HS-5 (cell line): ENCODE data around the gene ARID4B.
"Not testable (repeated sequence)": the region's sequence is repeated elsewhere in the genome, so short reads cannot be mapped to it uniquely, and the experiment has no call there.

Source experiments
- DNase-seq: peaks from one replicate; pipeline ENCODE4 v3.0.0-alpha.2; 2012; ENCODE audit warnings: low read depth

The ARID4B gene

GRCh38 chr1:235296729-235297128, 31.2 kb downstream of the ARID4B start:
- no peak for DNase-seq

GRCh38 chr1:235295902-235296350, 32.1 kb downstream of the ARID4B start:
- no peak for DNase-seq

GRCh38 chr1:235293322-235293942, 34.5 kb downstream of the ARID4B start:
- DNase-seq = no peak

GRCh38 chr1:235292790-235293189, 35.2 kb downstream of the ARID4B start:
- no peak for DNase-seq

- DNase-seq = no peak
Observed at GRCh38 chr1:235291599-235292091, 36.3 kb downstream of the ARID4B start.

GRCh38 chr1:235290740-235291502, 37.1 kb downstream of the ARID4B start:
- DNase-seq = no peak

GRCh38 chr1:235289859-235290739, 37.9 kb downstream of the ARID4B start:
- DNase-seq = no peak

GRCh38 chr1:235287208-235287882, 40.6 kb downstream of the ARID4B start:
- DNase-seq = no peak

- no peak for DNase-seq
Observed at GRCh38 chr1:235286667-235287066, 41.3 kb downstream of the ARID4B start.

GRCh38 chr1:235284231-235284769, 43.7 kb downstream of the ARID4B start:
- no peak for DNase-seq

- DNase-seq = not testable (repeated sequence)
Observed at GRCh38 chr1:235283636-235284035, 44.3 kb downstream of the ARID4B start.

GRCh38 chr1:235280467-235280866, 47.5 kb downstream of the ARID4B start:
- no peak for DNase-seq

GRCh38 chr1:235279694-235280093, 48.3 kb downstream of the ARID4B start:
- no peak for DNase-seq

- DNase-seq = no peak
Observed at GRCh38 chr1:235278915-235279292, 49.1 kb downstream of the ARID4B start.

GRCh38 chr1:235278233-235278914, 49.6 kb downstream of the ARID4B start:
- DNase-seq = no peak

GRCh38 chr1:235277709-235278108, 50.3 kb downstream of the ARID4B start:
- no peak for DNase-seq

GRCh38 chr1:235275836-235276235, 52.1 kb downstream of the ARID4B start:
- no peak for DNase-seq

- no peak for DNase-seq
Observed at GRCh38 chr1:235275223-235275622, 52.8 kb downstream of the ARID4B start.

- no peak for DNase-seq
Observed at GRCh38 chr1:235272851-235273250, 55.1 kb downstream of the ARID4B start.

- DNase-seq = peak; percentile 19
Observed at GRCh38 chr1:235270625-235271024, 57.4 kb downstream of the ARID4B start.

GRCh38 chr1:235269990-235270389, 58.0 kb downstream of the ARID4B start:
- not testable (repeated sequence) for DNase-seq
